RWPE1 (cell line): ENCODE data around the gene NOL7.

Source experiments
- CTCF ChIA-PET: fragments of 350-600 bp; sonication (Branson Sonifier 250); formaldehyde crosslinking; extraction: SDS; loops from one replicate; lab custom pipeline; 2021; lab: Yijun Ruan, JAX
- POLR2A ChIA-PET: fragments of 400-600 bp; formaldehyde crosslinking; extraction: SDS; loops from one replicate; lab custom pipeline; 2020; ENCODE audit warnings: antibody characterized with exemption; ENCODE audit not compliant: low non-redundant PET; lab: Yijun Ruan, JAX
- DNase-seq: peaks from one replicate; pipeline ENCODE4 v3.0.0; 2012; ENCODE audit warnings: low spot score
- H3K27ac ChIP-seq: fragments of 450-650 bp; 2 replicates; pipeline ENCODE4 v1.5.1; 2017
- CTCF ChIP-seq: fragments of 450-650 bp; conservative IDR thresholded peaks from 2 replicates; pipeline ENCODE4 v1.5.1; 2017; ENCODE audit warnings: low read depth, mild to moderate bottlenecking

The NOL7 gene

GRCh38 chr6:13573669-13574110, 41.4 kb upstream of the NOL7 start:
- peak; percentile 37 for DNase-seq
- ChIA-PET POLR2A (interaction anchor here (0.9 kb wide), 1 partner anchor 12 kb away, joined by 3 read pairs; no protein-coding TSS in a partner anchor), CTCF (interaction anchor here (0.7 kb wide), 1 partner anchor 341 kb away, joined by 4 read pairs; no protein-coding TSS in a partner anchor)
- TF ChIP-seq CTCF, result no peak
- peak overlapping the region; percentile 97 for H3K27ac ChIP-seq

DNA sequence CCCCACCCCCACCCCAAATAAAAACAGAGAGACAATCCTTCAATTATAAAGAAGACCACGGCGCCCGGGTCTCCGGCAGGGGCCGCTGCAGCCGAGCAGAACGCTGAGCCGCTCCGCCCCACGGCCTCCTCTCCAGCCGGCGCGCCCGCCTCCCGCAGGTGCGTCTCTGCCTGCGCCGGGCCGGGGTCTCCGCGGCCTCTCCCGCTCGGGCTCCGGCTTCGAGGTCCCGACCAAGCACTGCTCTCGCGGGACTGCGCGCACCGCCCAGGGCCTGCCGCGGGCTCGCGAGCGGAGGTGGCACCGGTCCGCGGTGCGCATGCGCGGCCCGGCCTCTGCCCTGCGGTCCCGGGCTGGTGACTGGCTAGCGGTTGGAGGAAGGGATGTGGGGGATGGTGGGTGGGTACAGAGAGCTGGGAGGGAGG, 41.0 kb upstream of the NOL7 start:
- CTCF ChIA-PET, result interaction anchor here (0.5 to 1.4 kb wide), 7 partner anchors 10 to 385 kb away, joined by 3 to 11 read pairs (median 3); partner anchors contain the start of gene GFOD1
- POLR2A ChIA-PET, result interaction anchor here (0.6 to 1.2 kb wide), 5 partner anchors 41 to 237 kb away, joined by 3 to 5 read pairs (median 3); partner anchors contain the start of gene NOL7
- H3K27ac ChIP-seq, result peak overlapping the region; percentile 97
- peak; percentile 99 for DNase-seq
- TF ChIP-seq CTCF, result peak; percentile 71

DNA sequence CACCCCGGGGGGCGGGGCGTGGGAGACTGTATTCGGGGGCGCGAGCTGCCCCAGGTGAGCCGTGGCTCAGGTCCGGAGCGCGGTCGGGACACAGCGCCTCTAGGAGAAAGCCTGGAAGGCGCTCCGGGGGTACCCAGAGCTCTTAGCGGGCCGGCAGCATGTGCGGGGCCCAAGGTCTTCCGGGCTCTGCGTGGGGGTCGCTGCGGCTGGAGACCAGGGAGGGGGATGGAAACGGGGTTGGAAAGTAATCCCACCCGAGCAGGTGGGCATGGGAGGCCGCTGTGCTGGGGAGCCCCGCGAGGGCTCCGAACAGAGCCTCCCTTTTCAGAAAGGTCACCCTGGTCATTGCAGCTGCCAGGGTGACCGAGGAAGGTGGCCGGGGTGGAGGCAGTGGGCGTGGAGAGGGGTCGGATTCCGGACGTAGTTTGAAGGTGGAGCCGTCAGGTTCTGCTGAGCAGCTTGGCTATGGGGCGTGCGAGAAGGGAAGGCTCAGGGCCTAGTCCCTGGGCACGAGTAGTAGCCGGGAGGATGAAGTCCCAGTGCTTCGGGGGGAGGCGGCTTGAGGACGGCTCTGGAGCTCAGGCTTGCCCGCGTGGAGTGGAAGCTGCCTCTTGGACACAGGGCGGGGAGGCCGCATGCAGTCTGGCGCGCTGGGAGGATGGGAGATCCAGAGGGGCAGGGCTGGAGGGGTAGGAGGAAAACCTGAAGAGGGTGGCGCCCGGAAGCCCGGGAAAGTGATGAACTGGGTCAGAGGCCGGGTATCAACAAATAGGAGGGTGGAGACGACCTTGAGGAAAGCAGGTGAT, 40.4 kb upstream of the NOL7 start, which contains the start of gene SIRT5:
Gene SIRT5 (plus strand): TSS at position 31 of the 806 bp plus-strand sequence. CDS start 9,510 bp downstream, outside the sequence.
- peak within 1 kb of the TSS; percentile 97 for H3K27ac ChIP-seq
- CTCF ChIA-PET, result interaction anchor here (0.5 to 1.4 kb wide), 15 partner anchors 10 to 1602 kb away, joined by 3 to 11 read pairs (median 3); partner anchors contain the start of genes GFOD1 and NOL7

GRCh38 chr6:13575377-13575775, 39.8 kb upstream of the NOL7 start:
- TF ChIP-seq CTCF, result peak; percentile 70; the same call in 1 of the 2 replicates
- peak overlapping the region; percentile 97 for H3K27ac ChIP-seq
- ChIA-PET POLR2A (interaction anchor here (0.6 to 0.9 kb wide), 4 partner anchors 88 to 274 kb away, joined by 3 read pairs; partner anchors contain the start of gene GFOD1), CTCF (interaction anchor here (0.6 to 1.4 kb wide), 7 partner anchors 17 to 1602 kb away, joined by 3 to 11 read pairs (median 3); partner anchors contain the start of genes GFOD1 and NOL7)
- DNase-seq, result no peak

More for the DNA sequence above, 40.4 kb upstream of the NOL7 start, which contains the start of gene SIRT5:
- POLR2A ChIA-PET, result interaction anchor here (0.6 to 1.2 kb wide), 9 partner anchors 40 to 1843 kb away, joined by 3 to 5 read pairs (median 3); partner anchors contain the start of genes GFOD1 and NOL7
- no peak; the same call in 1 of the 2 replicates for TF ChIP-seq CTCF
- peak; percentile 90 for DNase-seq

DNA sequence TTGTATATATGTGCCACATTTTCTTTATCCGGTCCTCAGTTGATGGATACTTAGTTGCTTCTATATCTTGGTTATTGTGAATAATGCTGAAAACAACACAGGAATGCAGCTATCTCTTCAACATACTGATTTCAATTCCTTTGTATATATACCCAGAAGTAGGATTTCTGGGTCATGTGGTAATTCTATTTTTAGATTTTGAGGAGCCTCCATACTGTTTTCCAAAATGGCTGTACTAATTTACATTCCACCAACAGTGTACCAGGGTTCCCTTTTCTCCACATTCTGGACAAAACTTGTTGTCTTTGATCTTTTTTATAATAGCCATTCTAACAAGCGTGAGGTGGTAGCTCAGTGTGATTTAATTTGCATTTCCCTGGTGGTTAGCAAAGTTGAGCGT, 39.1 kb upstream of the NOL7 start:
- TF ChIP-seq CTCF, result no peak
- no peak for DNase-seq
- ChIA-PET POLR2A (no interaction called here), CTCF (interaction anchor here (1.3 kb wide), 1 partner anchor 16 kb away, joined by 6 read pairs; no protein-coding TSS in a partner anchor)
- H3K27ac ChIP-seq, result no peak overlapping the region

DNA sequence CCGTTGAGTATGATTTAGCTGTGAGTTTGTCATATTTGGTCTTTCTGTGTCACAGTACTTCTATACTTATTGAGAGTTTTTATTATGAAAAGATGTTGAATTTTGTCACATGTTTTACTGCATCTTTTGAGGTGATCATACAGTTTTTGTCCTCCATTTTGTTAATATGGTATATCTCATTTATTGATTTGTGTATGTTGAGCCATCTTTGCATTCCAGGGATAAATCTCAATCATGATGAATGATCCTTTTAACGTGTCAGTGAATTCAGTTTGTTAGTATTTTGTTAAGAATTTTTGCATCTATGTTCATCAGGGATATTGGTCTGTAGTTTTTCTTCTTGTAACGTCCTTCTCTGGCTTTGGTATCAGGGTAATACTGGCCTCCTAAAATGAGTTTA, 37.2 kb upstream of the NOL7 start:
- DNase-seq, result no peak
- POLR2A ChIA-PET, result no interaction called here
- TF ChIP-seq CTCF, result no peak
- H3K27ac ChIP-seq, result no peak overlapping the region
- CTCF ChIA-PET, result no interaction called here
